HepG2 (cell line): ENCODE results near the gene TMEM225B. TPM values are rescaled to one million over a fixed set of nuclear protein-coding genes. Genes with fewer than 3 reads are reported as not detected.

Source experiments
- AKAP8 ChIP-seq: sonication (generic); formaldehyde crosslinking; IDR thresholded peaks from 2 replicates; pipeline ENCODE4 v1.5.1; 2020; ENCODE audit warnings: mild to moderate bottlenecking, missing genetic modification reagents
- ELF4 ChIP-seq: sonication (generic); formaldehyde crosslinking; IDR thresholded peaks from 2 replicates; pipeline ENCODE4 v1.5.0; 2020; ENCODE audit warnings: missing genetic modification reagents, mild to moderate bottlenecking, moderate library complexity, borderline replicate concordance
- KLF13 ChIP-seq: sonication (generic); formaldehyde crosslinking; IDR thresholded peaks from 2 replicates; pipeline ENCODE4 v1.4.0; 2020; ENCODE audit warnings: mild to moderate bottlenecking, missing genetic modification reagents
- POGZ ChIP-seq: sonication (generic); formaldehyde crosslinking; IDR thresholded peaks from 2 replicates; pipeline ENCODE4 v1.4.0; 2020; ENCODE audit warnings: mild to moderate bottlenecking, missing genetic modification reagents
- SMAD1 ChIP-seq: sonication (generic); formaldehyde crosslinking; IDR thresholded peaks from 2 replicates; pipeline ENCODE4 v1.4.0; 2020; ENCODE audit warnings: missing genetic modification reagents, low read depth, mild to moderate bottlenecking, borderline replicate concordance
- ZNF552 ChIP-seq: sonication (generic); formaldehyde crosslinking; IDR thresholded peaks from 2 replicates; pipeline ENCODE4 v1.9.0; 2022; ENCODE audit warnings: missing genetic modification reagents, mild to moderate bottlenecking, borderline replicate concordance
- ZNF720 ChIP-seq: sonication (generic); formaldehyde crosslinking; IDR thresholded peaks from 2 replicates; pipeline ENCODE4 v1.4.0; 2020; ENCODE audit warnings: missing genetic modification reagents
- polyA plus RNA-seq, 8 experiments: library from polyadenylated mRNA; depleted of rRNA in 3 of 8; stranded (reverse) in 7 of 8; unstranded in 1 of 8; fragments of >200 nt; fragmentation: Illumina TruSeq in 4 of 8; extraction: Trizol in 4 of 8; gene quantifications; 2 replicates each; pipeline versions ENCODE4 v1.2.1 to v1.2.3, GENCODE V29; 2011 to 2016; ENCODE audit warnings: low read depth in 4 of 8, missing spikeins in 1 of 8, mixed read lengths in 1 of 8; ENCODE audit not compliant: insufficient read depth in 1 of 8
- total RNA-seq, 5 experiments: library from RNA; depleted of rRNA; stranded (reverse); fragments of >200 nt; fragmentation: Illumina TruSeq; extraction: Trizol; gene quantifications; 2 replicates each; pipeline ENCODE4 v1.2.3, GENCODE V29; 2016; ENCODE audit warnings: low read depth in 1 of 5
- TF ChIP-seq, protein P1 (sequence below): sonication (generic); formaldehyde crosslinking; IDR thresholded peaks from 2 replicates; pipeline ENCODE4 v1.4.0; 2020; ENCODE audit warnings: missing genetic modification reagents, borderline replicate concordance
- TF ChIP-seq, protein P2 (sequence below): IDR thresholded peaks from 2 replicates; pipeline ENCODE4 v1.6.1; 2016; ENCODE audit warnings: low read depth, borderline replicate concordance
- TF ChIP-seq, protein P3 (sequence below): sonication (generic); formaldehyde crosslinking; IDR thresholded peaks from 2 replicates; pipeline ENCODE4 v1.5.0; 2020; ENCODE audit warnings: mild to moderate bottlenecking, missing genetic modification reagents
- TF ChIP-seq, protein P4 (sequence below), 2 experiments: fragments of 450-650 bp in 1 of 2; sonication (generic) in 1 of 2; formaldehyde crosslinking in 1 of 2; IDR thresholded peaks; 2 replicates each; pipeline versions ENCODE4 v1.6.1 to v1.8.0; 2016 to 2022; ENCODE audit warnings: antibody characterized with exemption in 1 of 2, mild to moderate bottlenecking in 1 of 2, missing genetic modification reagents in 1 of 2

The TMEM225B gene
- total and polyA plus RNA-seq, 2 of the 13 experiments (the other 11 are each of a cell fraction or from before 2014, with no cell fraction given): 0.78 to 0.95 TPM

DNA sequence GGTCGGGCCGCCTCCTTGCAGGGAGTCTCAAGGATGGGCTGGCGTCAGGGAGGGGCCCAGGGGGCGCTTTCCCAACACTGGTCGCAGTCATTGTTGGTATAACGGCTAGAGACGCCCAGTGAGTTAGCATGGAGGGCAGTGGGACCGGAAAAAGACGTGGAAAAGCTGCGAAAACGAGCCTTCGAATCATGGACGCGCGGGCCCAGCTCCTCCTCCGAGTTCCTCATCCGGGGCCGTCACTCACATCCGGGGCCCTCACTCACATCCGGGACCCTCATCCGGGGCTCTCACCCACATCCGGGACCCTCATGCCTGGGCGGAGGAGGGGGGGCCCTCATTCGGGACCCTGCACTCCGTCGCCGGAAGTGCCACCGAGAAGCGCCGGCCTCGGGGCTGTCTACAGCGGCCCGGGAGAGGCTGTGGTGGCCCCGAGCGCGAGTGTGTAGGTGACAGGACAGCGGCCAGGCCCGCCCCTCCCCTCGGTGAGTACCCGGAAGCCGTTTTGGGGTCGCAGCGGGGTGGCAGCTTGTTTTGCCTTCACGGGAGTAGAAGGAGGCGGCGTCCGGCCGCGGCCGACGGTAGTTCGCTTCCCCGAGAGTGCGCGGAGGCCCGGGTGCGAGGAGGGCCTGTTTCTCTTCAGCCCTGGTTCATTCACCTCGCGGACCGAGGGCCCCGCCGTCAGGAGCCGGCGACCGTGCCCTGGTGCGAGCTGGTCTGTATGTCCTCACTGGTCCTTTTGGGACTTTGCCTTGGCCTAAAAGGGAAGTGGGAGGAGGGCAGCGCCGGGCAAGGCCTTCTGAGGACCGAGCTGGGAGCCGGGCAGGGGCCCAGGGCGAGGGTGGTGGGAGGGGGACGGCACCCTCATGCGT is 39.5 kb upstream of the TMEM225B start, which contains the start of gene ZNF655 (continued):
- TF ChIP-seq, protein P1, sequence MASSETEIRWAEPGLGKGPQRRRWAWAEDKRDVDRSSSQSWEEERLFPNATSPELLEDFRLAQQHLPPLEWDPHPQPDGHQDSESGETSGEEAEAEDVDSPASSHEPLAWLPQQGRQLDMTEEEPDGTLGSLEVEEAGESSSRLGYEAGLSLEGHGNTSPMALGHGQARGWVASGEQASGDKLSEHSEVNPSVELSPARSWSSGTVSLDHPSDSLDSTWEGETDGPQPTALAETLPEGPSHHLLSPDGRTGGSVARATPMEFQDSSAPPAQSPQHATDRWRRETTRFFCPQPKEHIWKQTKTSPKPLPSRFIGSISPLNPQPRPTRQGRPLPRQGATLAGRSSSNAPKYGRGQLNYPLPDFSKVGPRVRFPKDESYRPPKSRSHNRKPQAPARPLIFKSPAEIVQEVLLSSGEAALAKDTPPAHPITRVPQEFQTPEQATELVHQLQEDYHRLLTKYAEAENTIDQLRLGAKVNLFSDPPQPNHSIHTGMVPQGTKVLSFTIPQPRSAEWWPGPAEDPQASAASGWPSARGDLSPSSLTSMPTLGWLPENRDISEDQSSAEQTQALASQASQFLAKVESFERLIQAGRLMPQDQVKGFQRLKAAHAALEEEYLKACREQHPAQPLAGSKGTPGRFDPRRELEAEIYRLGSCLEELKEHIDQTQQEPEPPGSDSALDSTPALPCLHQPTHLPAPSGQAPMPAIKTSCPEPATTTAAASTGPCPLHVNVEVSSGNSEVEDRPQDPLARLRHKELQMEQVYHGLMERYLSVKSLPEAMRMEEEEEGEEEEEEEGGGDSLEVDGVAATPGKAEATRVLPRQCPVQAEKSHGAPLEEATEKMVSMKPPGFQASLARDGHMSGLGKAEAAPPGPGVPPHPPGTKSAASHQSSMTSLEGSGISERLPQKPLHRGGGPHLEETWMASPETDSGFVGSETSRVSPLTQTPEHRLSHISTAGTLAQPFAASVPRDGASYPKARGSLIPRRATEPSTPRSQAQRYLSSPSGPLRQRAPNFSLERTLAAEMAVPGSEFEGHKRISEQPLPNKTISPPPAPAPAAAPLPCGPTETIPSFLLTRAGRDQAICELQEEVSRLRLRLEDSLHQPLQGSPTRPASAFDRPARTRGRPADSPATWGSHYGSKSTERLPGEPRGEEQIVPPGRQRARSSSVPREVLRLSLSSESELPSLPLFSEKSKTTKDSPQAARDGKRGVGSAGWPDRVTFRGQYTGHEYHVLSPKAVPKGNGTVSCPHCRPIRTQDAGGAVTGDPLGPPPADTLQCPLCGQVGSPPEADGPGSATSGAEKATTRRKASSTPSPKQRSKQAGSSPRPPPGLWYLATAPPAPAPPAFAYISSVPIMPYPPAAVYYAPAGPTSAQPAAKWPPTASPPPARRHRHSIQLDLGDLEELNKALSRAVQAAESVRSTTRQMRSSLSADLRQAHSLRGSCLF: no peak
- TF ChIP-seq SMAD1 (CRISPR knock-in tag): peak; percentile 90
- TF ChIP-seq, protein P2, sequence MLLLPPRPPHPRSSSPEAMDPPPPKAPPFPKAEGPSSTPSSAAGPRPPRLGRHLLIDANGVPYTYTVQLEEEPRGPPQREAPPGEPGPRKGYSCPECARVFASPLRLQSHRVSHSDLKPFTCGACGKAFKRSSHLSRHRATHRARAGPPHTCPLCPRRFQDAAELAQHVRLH (CRISPR knock-in tag): 0 out of 2 replicates have a peak, but pooled peaks have one; percentile 47
- TF ChIP-seq, protein P3, sequence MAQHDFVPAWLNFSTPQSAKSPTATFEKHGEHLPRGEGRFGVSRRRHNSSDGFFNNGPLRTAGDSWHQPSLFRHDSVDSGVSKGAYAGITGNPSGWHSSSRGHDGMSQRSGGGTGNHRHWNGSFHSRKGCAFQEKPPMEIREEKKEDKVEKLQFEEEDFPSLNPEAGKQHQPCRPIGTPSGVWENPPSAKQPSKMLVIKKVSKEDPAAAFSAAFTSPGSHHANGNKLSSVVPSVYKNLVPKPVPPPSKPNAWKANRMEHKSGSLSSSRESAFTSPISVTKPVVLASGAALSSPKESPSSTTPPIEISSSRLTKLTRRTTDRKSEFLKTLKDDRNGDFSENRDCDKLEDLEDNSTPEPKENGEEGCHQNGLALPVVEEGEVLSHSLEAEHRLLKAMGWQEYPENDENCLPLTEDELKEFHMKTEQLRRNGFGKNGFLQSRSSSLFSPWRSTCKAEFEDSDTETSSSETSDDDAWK (CRISPR knock-in tag): no peak
- TF ChIP-seq POGZ (CRISPR knock-in tag): peak; percentile 51
- no peak for TF ChIP-seq AKAP8
- peak; percentile 93; the same call in 1 of the 2 replicates for TF ChIP-seq ELF4
- TF ChIP-seq KLF13 (CRISPR knock-in tag): no peak
- TF ChIP-seq ZNF552 (CRISPR knock-in tag): 0 out of 2 replicates have a peak, but pooled peaks have one; percentile 48
- TF ChIP-seq, protein P4, sequence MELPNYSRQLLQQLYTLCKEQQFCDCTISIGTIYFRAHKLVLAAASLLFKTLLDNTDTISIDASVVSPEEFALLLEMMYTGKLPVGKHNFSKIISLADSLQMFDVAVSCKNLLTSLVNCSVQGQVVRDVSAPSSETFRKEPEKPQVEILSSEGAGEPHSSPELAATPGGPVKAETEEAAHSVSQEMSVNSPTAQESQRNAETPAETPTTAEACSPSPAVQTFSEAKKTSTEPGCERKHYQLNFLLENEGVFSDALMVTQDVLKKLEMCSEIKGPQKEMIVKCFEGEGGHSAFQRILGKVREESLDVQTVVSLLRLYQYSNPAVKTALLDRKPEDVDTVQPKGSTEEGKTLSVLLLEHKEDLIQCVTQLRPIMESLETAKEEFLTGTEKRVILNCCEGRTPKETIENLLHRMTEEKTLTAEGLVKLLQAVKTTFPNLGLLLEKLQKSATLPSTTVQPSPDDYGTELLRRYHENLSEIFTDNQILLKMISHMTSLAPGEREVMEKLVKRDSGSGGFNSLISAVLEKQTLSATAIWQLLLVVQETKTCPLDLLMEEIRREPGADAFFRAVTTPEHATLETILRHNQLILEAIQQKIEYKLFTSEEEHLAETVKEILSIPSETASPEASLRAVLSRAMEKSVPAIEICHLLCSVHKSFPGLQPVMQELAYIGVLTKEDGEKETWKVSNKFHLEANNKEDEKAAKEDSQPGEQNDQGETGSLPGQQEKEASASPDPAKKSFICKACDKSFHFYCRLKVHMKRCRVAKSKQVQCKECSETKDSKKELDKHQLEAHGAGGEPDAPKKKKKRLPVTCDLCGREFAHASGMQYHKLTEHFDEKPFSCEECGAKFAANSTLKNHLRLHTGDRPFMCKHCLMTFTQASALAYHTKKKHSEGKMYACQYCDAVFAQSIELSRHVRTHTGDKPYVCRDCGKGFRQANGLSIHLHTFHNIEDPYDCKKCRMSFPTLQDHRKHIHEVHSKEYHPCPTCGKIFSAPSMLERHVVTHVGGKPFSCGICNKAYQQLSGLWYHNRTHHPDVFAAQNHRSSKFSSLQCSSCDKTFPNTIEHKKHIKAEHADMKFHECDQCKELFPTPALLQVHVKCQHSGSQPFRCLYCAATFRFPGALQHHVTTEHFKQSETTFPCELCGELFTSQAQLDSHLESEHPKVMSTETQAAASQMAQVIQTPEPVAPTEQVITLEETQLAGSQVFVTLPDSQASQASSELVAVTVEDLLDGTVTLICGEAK (IDR thresholded peaks at IDR 0.05): no peak
- TF ChIP-seq, protein P4 (CRISPR knock-in tag; IDR thresholded peaks at IDR 0.05): peak; percentile 47; the same call in 1 of the 2 replicates
- TF ChIP-seq ZNF720: 0 out of 2 replicates have a peak, but pooled peaks have one; percentile 18
